Measurements from ENCODE around the gene CACNB2.

Gene CACNB2

GRCh38 chr10:18539335-18539734, 399.1 kb downstream of the CACNB2 start:
- H3K4me1 ChIP-seq: no peaks in the 10 kb centered on the region
- no peaks in the 10 kb centered on the region for H3K9me3 ChIP-seq
- intact Hi-C loops (cut with DNase I; ENCODE audit: low total_unique reads): no loop called here
- H3K27ac ChIP-seq: no peak overlapping the region
- H3K36me3 ChIP-seq: peaks cover 53 to 57% (median 54%) of the 10 kb centered on the region in 3 donors
- H3K27me3 ChIP-seq: no peaks in the 10 kb centered on the region
- no peak for DNase-seq
- TF ChIP-seq, protein P1, sequence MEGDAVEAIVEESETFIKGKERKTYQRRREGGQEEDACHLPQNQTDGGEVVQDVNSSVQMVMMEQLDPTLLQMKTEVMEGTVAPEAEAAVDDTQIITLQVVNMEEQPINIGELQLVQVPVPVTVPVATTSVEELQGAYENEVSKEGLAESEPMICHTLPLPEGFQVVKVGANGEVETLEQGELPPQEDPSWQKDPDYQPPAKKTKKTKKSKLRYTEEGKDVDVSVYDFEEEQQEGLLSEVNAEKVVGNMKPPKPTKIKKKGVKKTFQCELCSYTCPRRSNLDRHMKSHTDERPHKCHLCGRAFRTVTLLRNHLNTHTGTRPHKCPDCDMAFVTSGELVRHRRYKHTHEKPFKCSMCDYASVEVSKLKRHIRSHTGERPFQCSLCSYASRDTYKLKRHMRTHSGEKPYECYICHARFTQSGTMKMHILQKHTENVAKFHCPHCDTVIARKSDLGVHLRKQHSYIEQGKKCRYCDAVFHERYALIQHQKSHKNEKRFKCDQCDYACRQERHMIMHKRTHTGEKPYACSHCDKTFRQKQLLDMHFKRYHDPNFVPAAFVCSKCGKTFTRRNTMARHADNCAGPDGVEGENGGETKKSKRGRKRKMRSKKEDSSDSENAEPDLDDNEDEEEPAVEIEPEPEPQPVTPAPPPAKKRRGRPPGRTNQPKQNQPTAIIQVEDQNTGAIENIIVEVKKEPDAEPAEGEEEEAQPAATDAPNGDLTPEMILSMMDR (IDR thresholded peaks at IDR 0.05): no peak
- no peak overlapping the region for H3K4me3 ChIP-seq

DNA sequence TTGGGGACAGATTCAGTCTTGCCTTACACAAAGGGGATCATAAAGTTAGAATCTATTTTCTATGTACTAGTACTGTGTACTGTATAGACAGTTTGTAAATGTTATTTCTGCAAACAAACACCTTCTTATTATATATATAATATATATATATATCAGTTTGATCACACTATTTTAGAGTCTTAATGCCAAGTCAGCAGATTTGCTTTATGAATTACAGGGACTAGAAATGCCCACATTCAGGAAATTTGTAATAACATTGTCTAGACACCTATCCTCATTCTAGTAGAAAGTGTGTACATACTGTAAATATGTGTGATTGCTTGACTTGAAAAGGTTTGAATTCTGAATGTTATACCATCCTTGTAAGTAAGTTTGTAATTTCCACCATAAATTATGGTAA, 400.0 kb downstream of the CACNB2 start:
- TF ChIP-seq, protein P1 (IDR thresholded peaks at IDR 0.05): no peak
- H3K27me3 ChIP-seq: no peaks in the 10 kb centered on the region
- no peaks in the 10 kb centered on the region for H3K4me1 ChIP-seq
- no peak for DNase-seq
- no peak overlapping the region for H3K27ac ChIP-seq
- intact Hi-C loops (cut with DNase I; ENCODE audit: low total_unique reads): no loop called here
- peaks cover 48 to 54% (median 54%) of the 10 kb centered on the region in 3 donors for H3K36me3 ChIP-seq
- H3K4me3 ChIP-seq: no peak overlapping the region
- H3K9me3 ChIP-seq: no peaks in the 10 kb centered on the region

DNA sequence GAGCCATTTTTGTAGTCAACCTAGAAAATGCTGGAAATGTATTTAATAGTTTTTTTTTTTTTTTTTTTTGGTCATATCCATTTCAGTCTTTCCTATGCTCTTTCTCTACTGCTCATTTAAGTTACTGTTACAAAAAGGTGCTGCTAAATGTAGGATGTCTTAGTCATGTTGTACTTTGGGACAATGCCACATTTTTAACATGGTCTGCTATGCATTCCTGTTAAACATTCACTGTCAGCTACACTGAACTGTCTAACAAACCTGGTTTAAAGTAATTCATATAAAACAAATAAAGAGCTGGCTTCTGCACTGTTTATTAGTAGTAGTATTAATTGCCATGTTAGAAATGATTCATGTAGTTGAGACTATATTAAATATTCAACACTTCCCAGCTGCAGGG, 402.6 kb downstream of the CACNB2 start:
- no peak overlapping the region for H3K27ac ChIP-seq
- H3K9me3 ChIP-seq: no peaks in the 10 kb centered on the region
- TF ChIP-seq, protein P1 (IDR thresholded peaks at IDR 0.05): no peak
- H3K4me1 ChIP-seq: no peaks in the 10 kb centered on the region
- no peak overlapping the region for H3K4me3 ChIP-seq
- no peak for DNase-seq
- intact Hi-C loops (cut with DNase I; ENCODE audit: low total_unique reads): no loop called here
- H3K36me3 ChIP-seq: peaks cover 23 to 49% (median 40%) of the 10 kb centered on the region in 3 donors
- no peaks in the 10 kb centered on the region for H3K27me3 ChIP-seq

DNA sequence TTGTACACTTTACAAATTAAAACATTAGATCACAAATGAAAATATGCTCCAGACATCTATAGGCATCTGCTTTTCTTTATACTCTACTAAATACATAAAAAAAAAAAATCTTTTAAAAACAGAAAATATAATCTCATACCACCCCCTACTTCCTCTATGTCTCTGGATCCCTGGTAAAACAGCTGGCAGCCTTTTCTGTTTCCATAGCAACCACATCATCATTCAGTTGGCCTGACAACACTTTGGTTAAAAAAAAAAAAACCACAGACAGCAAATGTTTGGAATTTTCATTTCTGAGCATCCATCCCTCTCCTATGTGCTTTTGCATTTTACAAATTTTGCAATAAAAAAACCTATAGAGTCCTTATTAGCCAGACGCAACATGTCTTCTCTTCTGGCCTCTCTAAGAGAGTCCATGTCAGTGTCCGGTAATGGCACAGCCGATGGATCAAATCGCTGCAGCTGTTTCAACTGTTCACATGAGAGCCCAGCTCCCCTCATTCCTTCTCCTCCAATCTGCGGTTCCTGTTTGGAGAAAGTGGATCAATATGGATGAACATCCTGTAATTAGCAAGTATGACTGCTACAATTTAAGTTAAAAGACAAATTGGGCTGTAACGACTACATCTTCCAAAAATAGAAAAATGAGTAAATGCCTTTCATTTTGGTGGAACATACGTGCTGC, 405.5 kb downstream of the CACNB2 start:
- Histone ChIP-seq H3K27ac (no peak overlapping the region), H3K9me3 (no peaks in the 10 kb centered on the region), H3K4me3 (no peak overlapping the region), H3K27me3 (no peaks in the 10 kb centered on the region), H3K36me3 (peaks cover under 1 to 27% (median 16%) of the 10 kb centered on the region in 3 donors), H3K4me1 (no peaks in the 10 kb centered on the region)
- no peak for DNase-seq
- intact Hi-C loops (cut with DNase I; ENCODE audit: low total_unique reads): no loop called here
- TF ChIP-seq, protein P1 (IDR thresholded peaks at IDR 0.05): no peak

DNA sequence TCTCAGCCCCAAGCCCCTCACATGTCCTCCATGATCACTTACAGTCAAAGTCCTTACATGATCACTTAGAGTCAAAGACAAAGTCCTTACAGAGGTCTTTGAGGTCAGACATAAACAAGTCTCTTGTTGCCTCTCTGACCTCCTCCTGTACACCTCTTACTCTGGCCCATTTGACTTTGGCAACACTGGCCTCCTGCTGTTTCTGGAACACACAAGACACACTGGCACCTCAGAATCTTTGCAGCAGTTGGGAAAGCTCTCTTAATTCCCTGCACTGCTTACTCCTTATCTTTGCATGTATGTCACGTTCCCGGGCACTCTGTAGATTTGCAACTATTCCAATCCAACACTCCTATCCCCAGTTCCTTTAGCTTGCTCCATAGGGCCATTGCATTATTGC, 408.9 kb downstream of the CACNB2 start:
- Histone ChIP-seq H3K4me3 (no peak overlapping the region), H3K36me3 (peaks cover 4 to 28% (median 21%) of the 10 kb centered on the region in 3 donors), H3K27me3 (no peaks in the 10 kb centered on the region), H3K9me3 (no peaks in the 10 kb centered on the region), H3K4me1 (no peaks in the 10 kb centered on the region), H3K27ac (no peak overlapping the region)
- DNase-seq: no peak
- TF ChIP-seq, protein P1 (IDR thresholded peaks at IDR 0.05): no peak
- intact Hi-C loops (cut with DNase I; ENCODE audit: low total_unique reads): no loop called here
